PC-3 (cell line): ENCODE measurements around the gene BCCIP. TPM values are rescaled to one million over a fixed set of nuclear protein-coding genes. Genes with fewer than 3 reads are reported as not detected.

ENCODE experiments used
- ATAC-seq: fragments of 200-7000 bp; cut with Tn5 transposase; 2 replicates; pipeline ENCODE4 v1.9.1; 2020; ENCODE audit warnings: mild to moderate bottlenecking, moderate library complexity
- BruUV-seq: library from RNA; stranded (reverse); fragments of 400-500 nt; replicated peaks from 2 replicates; lab custom pipeline; 2021; lab: Mats Ljungman, UMichigan
- CTCF ChIA-PET: fragments of 300-600 bp; sonication (Branson Sonifier 250); formaldehyde crosslinking; loops from one replicate; lab custom pipeline; 2022; ENCODE audit warnings: antibody characterized with exemption; lab: Charles Lee
- POLR2A ChIA-PET: fragments of 300-600 bp; sonication (Branson Sonifier 250); formaldehyde crosslinking; loops from one replicate; lab custom pipeline; 2022; ENCODE audit warnings: antibody characterized with exemption; ENCODE audit not compliant: unreplicated experiment; lab: Charles Lee
- DNase-seq: peaks from one replicate; pipeline ENCODE4 v3.0.0-alpha.2; 2015
- H2AFZ ChIP-seq: fragments of 300-600 bp; sonication (generic); 2 replicates; pipeline ENCODE4 v1.6.0; 2016; ENCODE audit warnings: antibody characterized with exemption, low read length
- H3F3A ChIP-seq: fragments of 300-600 bp; sonication (generic); one replicate; pipeline ENCODE4 v1.6.0; 2017; ENCODE audit warnings: antibody characterized with exemption, low read length, control low read depth, mild to moderate bottlenecking; ENCODE audit not compliant: unreplicated experiment
- H3K27ac ChIP-seq: fragments of 300-600 bp; sonication (generic); 2 replicates; pipeline ENCODE4 v1.5.1; 2016; ENCODE audit warnings: mild to moderate bottlenecking, low read length
- H3K27me3 ChIP-seq: fragments of 300-600 bp; sonication (generic); 2 replicates; pipeline ENCODE4 v1.6.1; 2016; ENCODE audit warnings: low read length, mixed read lengths
- H3K36me3 ChIP-seq: fragments of 300-600 bp; sonication (generic); 2 replicates; pipeline ENCODE4 v1.6.1; 2016; ENCODE audit warnings: low read depth, mixed run types, low read length, mixed read lengths
- H3K4me1 ChIP-seq: fragments of 300-600 bp; sonication (generic); 2 replicates; pipeline ENCODE4 v1.5.1; 2016; ENCODE audit warnings: low read length; ENCODE audit not compliant: insufficient read depth
- H3K4me2 ChIP-seq: fragments of 300-600 bp; sonication (generic); 2 replicates; pipeline ENCODE4 v1.6.0; 2016; ENCODE audit warnings: low read length
- H3K4me3 ChIP-seq: fragments of 300-600 bp; sonication (generic); 2 replicates; pipeline ENCODE4 v1.5.1; 2016; ENCODE audit warnings: mild to moderate bottlenecking, low read length, mixed read lengths
- H3K79me2 ChIP-seq: fragments of 300-600 bp; sonication (generic); 2 replicates; pipeline ENCODE4 v1.6.1; 2017; ENCODE audit warnings: low read length, mixed read lengths
- H3K9ac ChIP-seq: fragments of 300-600 bp; sonication (generic); 2 replicates; pipeline ENCODE4 v1.6.0; 2016; ENCODE audit warnings: mild to moderate bottlenecking, low read length
- H3K9me2 ChIP-seq: fragments of 300-600 bp; sonication (generic); replicated peaks from 2 replicates; pipeline ENCODE4 v1.6.1; 2016; ENCODE audit warnings: mixed run types, low read length, mixed read lengths
- H3K9me3 ChIP-seq: fragments of 300-600 bp; sonication (generic); 2 replicates; pipeline ENCODE4 v1.6.1; 2016; ENCODE audit warnings: low read length, mixed read lengths
- H4K20me1 ChIP-seq: fragments of 300-600 bp; sonication (generic); 2 replicates; pipeline ENCODE4 v1.6.1; 2016; ENCODE audit warnings: low read length, mixed read lengths
- EZH2 ChIP-seq: fragments of 300-600 bp; sonication (generic); IDR thresholded peaks from one replicate; pipeline ENCODE4 v1.6.1; 2017; ENCODE audit warnings: antibody characterized with exemption, mild to moderate bottlenecking, low read length; ENCODE audit not compliant: unreplicated experiment
- EZH2phosphoT487 ChIP-seq: fragments of 300-600 bp; sonication (generic); IDR thresholded peaks from 2 replicates; pipeline ENCODE4 v1.6.1; 2018; ENCODE audit warnings: mild to moderate bottlenecking, antibody characterized with exemption, low read length, borderline replicate concordance
- intact Hi-C: fragments of 100-400 bp; cut with micrococcal nuclease; formaldehyde crosslinking; loops from 2 replicates; pipeline ENCODE4 v1.9.0; 2023
- total RNA-seq: library from RNA; depleted of rRNA; stranded (reverse); fragments of >200 nt; gene quantifications from 2 replicates; pipeline ENCODE4 v1.2.3, GENCODE V29; 2014
- TF ChIP-seq, protein P1 (sequence below): fragments of 300-600 bp; sonication (generic); conservative IDR thresholded peaks from 2 replicates; pipeline ENCODE4 v1.5.1; 2017; ENCODE audit warnings: antibody characterized with exemption, low read depth, mild to moderate bottlenecking, low read length

Gene BCCIP
- total RNA-seq, 1 experiment from 2014 or later = 81.5 TPM

GRCh38 chr10:125823663-125824251 lies 411 bp downstream of the BCCIP start:
- BruUV-seq = TSS peak; percentile 77
- DNase-seq (no peak), ATAC-seq (no peak; the same call in 1 of the 2 replicates)
- peaks cover 30% of the 10 kb centered on the region for H4K20me1 ChIP-seq
- TF ChIP-seq EZH2 (no peak), EZH2phosphoT487 (no peak)
- TF ChIP-seq, protein P1, sequence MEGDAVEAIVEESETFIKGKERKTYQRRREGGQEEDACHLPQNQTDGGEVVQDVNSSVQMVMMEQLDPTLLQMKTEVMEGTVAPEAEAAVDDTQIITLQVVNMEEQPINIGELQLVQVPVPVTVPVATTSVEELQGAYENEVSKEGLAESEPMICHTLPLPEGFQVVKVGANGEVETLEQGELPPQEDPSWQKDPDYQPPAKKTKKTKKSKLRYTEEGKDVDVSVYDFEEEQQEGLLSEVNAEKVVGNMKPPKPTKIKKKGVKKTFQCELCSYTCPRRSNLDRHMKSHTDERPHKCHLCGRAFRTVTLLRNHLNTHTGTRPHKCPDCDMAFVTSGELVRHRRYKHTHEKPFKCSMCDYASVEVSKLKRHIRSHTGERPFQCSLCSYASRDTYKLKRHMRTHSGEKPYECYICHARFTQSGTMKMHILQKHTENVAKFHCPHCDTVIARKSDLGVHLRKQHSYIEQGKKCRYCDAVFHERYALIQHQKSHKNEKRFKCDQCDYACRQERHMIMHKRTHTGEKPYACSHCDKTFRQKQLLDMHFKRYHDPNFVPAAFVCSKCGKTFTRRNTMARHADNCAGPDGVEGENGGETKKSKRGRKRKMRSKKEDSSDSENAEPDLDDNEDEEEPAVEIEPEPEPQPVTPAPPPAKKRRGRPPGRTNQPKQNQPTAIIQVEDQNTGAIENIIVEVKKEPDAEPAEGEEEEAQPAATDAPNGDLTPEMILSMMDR = no peak
- CTCF ChIA-PET = no interaction called here
- H3K27ac ChIP-seq = peak overlapping the region; percentile 79
- no peaks in the 10 kb centered on the region for H3F3A ChIP-seq
- H3K79me2 ChIP-seq = peaks cover 78% of the 10 kb centered on the region
- peak overlapping the region; percentile 100 for H3K9ac ChIP-seq
- intact Hi-C loops = loop anchor here (10.0 kb wide), 1 partner anchor 99 kb away; no protein-coding TSS in a partner anchor
- POLR2A ChIA-PET = interaction anchor here (0.7 kb wide), 1 partner anchor 32 kb away, joined by 3 read pairs; no protein-coding TSS in a partner anchor
- H2AFZ ChIP-seq = peak overlapping the region; percentile 87
- peak overlapping the region; percentile 100 for H3K4me3 ChIP-seq
- H3K27me3 ChIP-seq = no peaks in the 10 kb centered on the region
- no peaks in the 10 kb centered on the region for H3K9me2 ChIP-seq
- H3K9me3 ChIP-seq = no peaks in the 10 kb centered on the region
- peaks cover 23% of the 10 kb centered on the region for H3K4me1 ChIP-seq
- H3K36me3 ChIP-seq = peaks cover 34% of the 10 kb centered on the region; the same call in 1 of the 2 replicates
- H3K4me2 ChIP-seq = peak overlapping the region; percentile 95

DNA sequence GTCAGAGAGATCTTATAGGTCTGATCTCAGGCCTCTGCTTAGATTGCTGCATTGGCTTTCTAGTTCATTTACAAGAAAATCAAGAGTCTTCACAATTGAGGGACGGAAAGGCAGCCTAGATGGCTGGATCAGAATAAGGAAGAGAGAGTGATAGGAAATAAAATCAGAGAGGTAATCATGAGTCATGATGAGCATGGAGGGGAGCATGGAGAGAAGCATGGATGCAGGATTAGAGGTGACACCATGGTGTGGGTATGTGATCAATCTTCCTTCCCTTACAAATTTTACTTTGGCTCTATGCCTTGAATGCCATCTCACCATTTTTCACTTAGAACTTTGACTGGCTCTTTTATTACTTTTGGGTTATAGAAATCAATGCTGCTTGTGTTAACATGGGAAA lies 1.4 kb downstream of the BCCIP start:
- peaks cover 39% of the 10 kb centered on the region for H4K20me1 ChIP-seq
- peak overlapping the region; percentile 100 for H3K9ac ChIP-seq
- BruUV-seq = no TSS peak
- H3F3A ChIP-seq = no peaks in the 10 kb centered on the region
- TF ChIP-seq EZH2 = no peak
- peaks cover 23% of the 10 kb centered on the region for H3K4me1 ChIP-seq
- H3K9me2 ChIP-seq = no peaks in the 10 kb centered on the region
- H3K27ac ChIP-seq = peak overlapping the region; percentile 79
- no peaks in the 10 kb centered on the region for H3K9me3 ChIP-seq
- POLR2A ChIA-PET = no interaction called here
- DNase-seq = peak; percentile 69
- ATAC-seq = peak; percentile 56
- no peak overlapping the region for H2AFZ ChIP-seq
- H3K79me2 ChIP-seq = peaks cover 86% of the 10 kb centered on the region
- H3K36me3 ChIP-seq = peaks cover 44% of the 10 kb centered on the region
- no peaks in the 10 kb centered on the region for H3K27me3 ChIP-seq
- intact Hi-C loops = loop anchor here (10.0 kb wide), 1 partner anchor 100 kb away; no protein-coding TSS in a partner anchor
- peak overlapping the region; percentile 95 for H3K4me2 ChIP-seq
- peak overlapping the region; percentile 100 for H3K4me3 ChIP-seq
- CTCF ChIA-PET = no interaction called here

DNA sequence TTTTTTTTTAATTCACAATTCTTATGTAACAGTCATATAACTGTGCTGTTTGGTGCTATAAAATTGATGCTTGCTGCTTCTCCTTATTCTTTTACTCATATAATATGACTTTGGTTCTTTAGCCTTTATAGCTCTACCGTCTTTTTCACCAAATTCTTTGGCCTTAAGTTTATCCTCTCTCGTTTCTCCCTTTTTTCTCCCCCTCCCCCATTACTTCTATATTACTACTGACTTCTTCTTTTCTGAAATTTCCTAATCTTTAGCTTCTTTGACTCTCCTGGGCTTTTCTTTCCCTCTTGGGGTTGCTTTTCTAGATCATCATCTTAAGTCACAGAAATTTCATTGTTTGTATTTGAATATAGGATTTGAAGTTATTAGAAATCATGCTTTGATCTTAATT lies 3.8 kb downstream of the BCCIP start:
- H3K4me2 ChIP-seq = no peak overlapping the region
- H2AFZ ChIP-seq = no peak overlapping the region
- intact Hi-C loops = loop anchor here (10.0 kb wide), 1 partner anchor 102 kb away; no protein-coding TSS in a partner anchor
- no peaks in the 10 kb centered on the region for H3K9me2 ChIP-seq
- no peaks in the 10 kb centered on the region for H3K9me3 ChIP-seq
- CTCF ChIA-PET = no interaction called here
- POLR2A ChIA-PET = no interaction called here
- peaks cover 61% of the 10 kb centered on the region for H3K36me3 ChIP-seq
- ATAC-seq (no peak), DNase-seq (no peak)
- BruUV-seq = no TSS peak
- H3K27me3 ChIP-seq = no peaks in the 10 kb centered on the region
- H3K4me1 ChIP-seq = peaks cover 23% of the 10 kb centered on the region
- no peak overlapping the region for H3K9ac ChIP-seq
- H3K27ac ChIP-seq = no peak overlapping the region
- peaks cover 87% of the 10 kb centered on the region for H3K79me2 ChIP-seq
- no peaks in the 10 kb centered on the region for H3F3A ChIP-seq
- TF ChIP-seq EZH2 = no peak
- TF ChIP-seq EZH2phosphoT487 = no peak
- TF ChIP-seq, protein P1 = no peak
- H4K20me1 ChIP-seq = peaks cover 49% of the 10 kb centered on the region
- no peak overlapping the region for H3K4me3 ChIP-seq
